Neuronal stem cell (in vitro differentiated cells): ENCODE data around the gene APELA.
"Not testable (repeated sequence)": the region's sequence is repeated elsewhere in the genome, so short reads cannot be mapped to it uniquely, and the experiment has no call there.

Source experiments
- DNase-seq: peaks from one replicate; pipeline ENCODE4 v3.0.0-alpha.2; 2013; ENCODE audit warnings: low spot score
- H2AFZ ChIP-seq: one replicate; pipeline ENCODE4 v1.6.1; 2013; ENCODE audit warnings: mild to moderate bottlenecking, low read length, inconsistent platforms
- H2AK5ac ChIP-seq: 2 replicates; pipeline ENCODE4 v1.6.1; 2013; ENCODE audit warnings: low read depth, mild to moderate bottlenecking, inconsistent platforms, low read length, moderate library complexity, mixed read lengths
- H2BK120ac ChIP-seq: 2 replicates; pipeline ENCODE4 v1.6.1; 2013; ENCODE audit warnings: low read depth, mild to moderate bottlenecking, inconsistent platforms, low read length, moderate library complexity, mixed read lengths
- H2BK12ac ChIP-seq: one replicate; pipeline ENCODE4 v1.6.1; 2013; ENCODE audit warnings: low read length, inconsistent platforms
- H2BK15ac ChIP-seq: 2 replicates; pipeline ENCODE4 v1.6.1; 2013; ENCODE audit warnings: mild to moderate bottlenecking, low read length, inconsistent platforms, mixed read lengths
- H2BK5ac ChIP-seq: one replicate; pipeline ENCODE4 v1.6.1; 2013; ENCODE audit warnings: inconsistent platforms, mild to moderate bottlenecking, low read length, moderate library complexity
- H3K14ac ChIP-seq: one replicate; pipeline ENCODE4 v1.6.1; 2013; ENCODE audit warnings: low read length, inconsistent platforms
- H3K18ac ChIP-seq: 2 replicates; pipeline ENCODE4 v1.6.1; 2013; ENCODE audit warnings: low read length, inconsistent platforms
- H3K23ac ChIP-seq: 2 replicates; pipeline ENCODE4 v1.6.1; 2013; ENCODE audit warnings: low read depth, mild to moderate bottlenecking, mixed read lengths, low read length, inconsistent platforms; ENCODE audit not compliant: poor library complexity
- H3K27ac ChIP-seq: replicated peaks from 3 replicates; pipeline ENCODE4 v1.5.1; 2013; ENCODE audit warnings: low read length, inconsistent platforms
- H3K27me3 ChIP-seq, 3 experiments: 2 replicates each; pipeline ENCODE4 v1.6.1; 2013; ENCODE audit warnings: low read length in 3 of 3, mild to moderate bottlenecking in 2 of 3, inconsistent platforms in 1 of 3, low read depth in 1 of 3, mixed read lengths in 1 of 3, moderate library complexity in 1 of 3; ENCODE audit not compliant: control insufficient read depth in 3 of 3, insufficient read depth in 3 of 3
- H3K36me3 ChIP-seq, 2 donors: replicated peaks in 1 of 2; 2 replicates each; pipeline ENCODE4 v1.6.1; 2013; ENCODE audit warnings: low read length in 2 of 2; ENCODE audit not compliant: control insufficient read depth in 2 of 2, insufficient read depth in 2 of 2
- H3K4ac ChIP-seq: 2 replicates; pipeline ENCODE4 v1.6.1; 2013; ENCODE audit warnings: inconsistent platforms, mild to moderate bottlenecking, low read length, moderate library complexity
- H3K4me1 ChIP-seq, 2 donors: 1 replicate in 1 of 2; 2 replicates in 1 of 2; pipeline ENCODE4 v1.6.1; 2013; ENCODE audit warnings: low read length in 2 of 2, low read depth in 1 of 2; ENCODE audit not compliant: control insufficient read depth in 2 of 2, insufficient read depth in 1 of 2
- H3K4me2 ChIP-seq: one replicate; pipeline ENCODE4 v1.6.1; 2013; ENCODE audit warnings: mild to moderate bottlenecking, low read length, inconsistent platforms; ENCODE audit not compliant: insufficient read depth, poor library complexity, severe bottlenecking
- H3K4me3 ChIP-seq, 2 donors: 2 replicates each; pipeline ENCODE4 v1.5.1; 2013; ENCODE audit warnings: low read length in 2 of 2, mild to moderate bottlenecking in 2 of 2, inconsistent platforms in 1 of 2, moderate library complexity in 1 of 2
- H3K79me1 ChIP-seq: one replicate; pipeline ENCODE4 v1.6.1; 2013; ENCODE audit warnings: low read depth, mild to moderate bottlenecking, inconsistent platforms, low read length, moderate library complexity
- H3K9ac ChIP-seq: one replicate; pipeline ENCODE4 v1.6.1; 2013; ENCODE audit warnings: mild to moderate bottlenecking, low read depth, low read length, inconsistent platforms; ENCODE audit not compliant: poor library complexity
- H3K9me3 ChIP-seq, 2 donors: replicated peaks in 1 of 2; 2 replicates each; pipeline versions ENCODE3 to v1.6.1; 2013; ENCODE audit warnings: low read length in 2 of 2, mild to moderate bottlenecking in 2 of 2, inconsistent platforms in 1 of 2, low read depth in 1 of 2, mixed read lengths in 1 of 2, moderate library complexity in 1 of 2; ENCODE audit not compliant: control insufficient read depth in 2 of 2, insufficient read depth in 1 of 2
- H4K8ac ChIP-seq: one replicate; pipeline ENCODE4 v1.6.1; 2013; ENCODE audit warnings: low read depth, mild to moderate bottlenecking, inconsistent platforms, low read length, moderate library complexity
- H4K91ac ChIP-seq: one replicate; pipeline ENCODE4 v1.6.1; 2013; ENCODE audit warnings: low read length, low read depth, mild to moderate bottlenecking, inconsistent platforms; ENCODE audit not compliant: poor library complexity
- WGBS, 2 donors: extraction: QIAGEN DNeasy Blood & Tissue Kit; methylation state at CpG; one replicate each; pipeline ENCODE4 v1.1.7; 2013; ENCODE audit warnings: missing lambda C conversion rate in 2 of 2, mixed read lengths in 1 of 2; ENCODE audit not compliant: insufficient read length in 2 of 2, insufficient replicate concordance in 1 of 2; ENCODE audit errors: extremely low coverage in 2 of 2; 5-methylcytosine and 5-hydroxymethylcytosine counted together

The APELA gene

GRCh38 chr4:164918956-164919355 lies 42.0 kb downstream of the APELA start:
- WGBS, 2 donors: no CpG with 5 or more reads among the region's 3 CpGs
- H3K23ac ChIP-seq: no peak overlapping the region
- no peaks in the 10 kb centered on the region for H3K27me3 ChIP-seq
- no peak overlapping the region for H2AK5ac ChIP-seq
- no peak overlapping the region for H3K27ac ChIP-seq
- H2BK15ac ChIP-seq: no peak overlapping the region
- no peak overlapping the region for H3K18ac ChIP-seq
- H4K8ac ChIP-seq: no peak overlapping the region
- H3K36me3 ChIP-seq: no peaks in the 10 kb centered on the region
- H4K91ac ChIP-seq: no peak overlapping the region
- H3K4me3 ChIP-seq: no peak overlapping the region
- no peak overlapping the region for H2AFZ ChIP-seq
- no peaks in the 10 kb centered on the region for H3K4me1 ChIP-seq
- DNase-seq: no peak
- H3K9me3 ChIP-seq: peaks cover 0 to 1% of the 10 kb centered on the region in 2 donors
- no peak overlapping the region for H3K14ac ChIP-seq
- H2BK5ac ChIP-seq: no peak overlapping the region
- no peak overlapping the region for H3K4me2 ChIP-seq
- no peak overlapping the region for H3K9ac ChIP-seq
- H3K4ac ChIP-seq: no peak overlapping the region
- no peak overlapping the region for H2BK12ac ChIP-seq
- H2BK120ac ChIP-seq: no peak overlapping the region
- no peaks in the 10 kb centered on the region for H3K79me1 ChIP-seq

GRCh38 chr4:164924670-164925238 lies 47.8 kb downstream of the APELA start:
- H3K36me3 ChIP-seq: no peaks in the 10 kb centered on the region
- no peaks in the 10 kb centered on the region for H3K79me1 ChIP-seq
- H3K27me3 ChIP-seq: no peaks in the 10 kb centered on the region
- peaks cover 0 to 1% of the 10 kb centered on the region in 2 donors for H3K9me3 ChIP-seq
- no peak overlapping the region for H3K4ac ChIP-seq
- no peak overlapping the region for H3K4me3 ChIP-seq
- no peak overlapping the region for H2BK15ac ChIP-seq
- no peaks in the 10 kb centered on the region for H3K4me1 ChIP-seq
- H3K9ac ChIP-seq: no peak overlapping the region
- H3K23ac ChIP-seq: no peak overlapping the region
- no peak overlapping the region for H2BK5ac ChIP-seq
- DNase-seq: no peak
- no peak overlapping the region for H2AK5ac ChIP-seq
- WGBS, 2 donors: no CpG with 5 or more reads among the region's 3 CpGs
- no peak overlapping the region for H2BK120ac ChIP-seq
- no peak overlapping the region for H3K27ac ChIP-seq
- H3K14ac ChIP-seq: no peak overlapping the region
- H3K4me2 ChIP-seq: no peak overlapping the region
- no peak overlapping the region for H3K18ac ChIP-seq
- no peak overlapping the region for H4K8ac ChIP-seq
- no peak overlapping the region for H4K91ac ChIP-seq
- no peak overlapping the region for H2AFZ ChIP-seq
- H2BK12ac ChIP-seq: no peak overlapping the region

- Histone ChIP-seq H3K4me2 (no peak overlapping the region), H3K14ac (no peak overlapping the region), H4K8ac (peak overlapping the region; percentile 43), H2AK5ac (no peak overlapping the region), H2AFZ (no peak overlapping the region), H3K18ac (no peak overlapping the region), H2BK5ac (no peak overlapping the region), H2BK120ac (no peak overlapping the region), H3K4me1 (no peaks in the 10 kb centered on the region), H3K36me3 (no peaks in the 10 kb centered on the region), H3K9me3 (peaks cover 0 to 1% of the 10 kb centered on the region in 2 donors), H2BK12ac (no peak overlapping the region), H3K9ac (no peak overlapping the region), H3K23ac (no peak overlapping the region), H3K27me3 (no peaks in the 10 kb centered on the region), H3K79me1 (no peaks in the 10 kb centered on the region), H3K4ac (no peak overlapping the region), H3K27ac (no peak overlapping the region), H3K4me3 (no peak overlapping the region), H2BK15ac (no peak overlapping the region), H4K91ac (no peak overlapping the region)
- DNase-seq: no peak
- no CpG with 5 or more reads among the region's 2 CpGs for WGBS, 2 donors
Measured at GRCh38 chr4:164926301-164926700, 49.3 kb downstream of the APELA start.

GRCh38 chr4:164927101-164927500 lies 50.1 kb downstream of the APELA start:
- not testable (repeated sequence) for H3K4ac ChIP-seq, H3K14ac ChIP-seq, H3K36me3 ChIP-seq, DNase-seq, H4K91ac ChIP-seq, H2AFZ ChIP-seq, H3K9ac ChIP-seq, H2AK5ac ChIP-seq, H3K18ac ChIP-seq, H2BK12ac ChIP-seq, H3K4me1 ChIP-seq, H3K4me3 ChIP-seq, H3K27ac ChIP-seq, H3K27me3 ChIP-seq, H2BK5ac ChIP-seq, H2BK15ac ChIP-seq, H3K79me1 ChIP-seq, H2BK120ac ChIP-seq, H3K9me3 ChIP-seq, H4K8ac ChIP-seq, H3K23ac ChIP-seq, H3K4me2 ChIP-seq
- WGBS, 2 donors: no CpG with 5 or more reads among the region's 2 CpGs
